Hematopoietic multipotent progenitor cell (in vitro differentiated cells): ENCODE data around the gene RALY. TPM values are rescaled to one million over a fixed set of nuclear protein-coding genes. Genes with fewer than 3 reads are reported as not detected.

Experiments
- DNase-seq, 3 donors: peaks; one replicate each; pipeline ENCODE4 v3.0.0-alpha.2; 2011 to 2015; ENCODE audit warnings: low read depth in 2 of 3, low spot score in 2 of 3
- total RNA-seq: library from RNA; depleted of rRNA; stranded (reverse); fragments of >200 nt; gene quantifications from one replicate; pipeline ENCODE4 v1.2.3, GENCODE V29; 2012

RALY gene
- total RNA-seq, 1 donor = 139 TPM

DNA sequence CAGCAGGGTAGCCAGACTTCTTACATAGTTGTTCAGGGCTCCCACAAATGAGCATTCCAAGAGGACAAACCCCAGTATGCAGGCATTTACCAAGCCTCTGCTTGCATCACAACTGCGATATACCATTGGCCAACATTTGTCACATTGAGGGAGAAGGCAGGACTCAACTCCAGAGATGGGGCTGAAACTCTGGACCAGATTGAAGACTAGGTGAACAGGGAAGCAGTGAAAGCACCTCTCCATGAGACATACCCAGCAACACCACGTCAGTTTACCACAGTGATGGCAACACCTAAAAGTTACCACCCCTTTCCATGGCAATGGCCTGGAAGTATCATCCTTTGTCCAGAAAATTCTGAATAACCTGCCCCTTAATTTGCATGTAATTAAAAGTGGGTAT lies 7.9 kb upstream of the RALY start:
- DNase-seq = no peak

- DNase-seq = no peak
These were observed 7.0 kb upstream of the RALY start for GRCh38 chr20:33986560-33987216.

DNA sequence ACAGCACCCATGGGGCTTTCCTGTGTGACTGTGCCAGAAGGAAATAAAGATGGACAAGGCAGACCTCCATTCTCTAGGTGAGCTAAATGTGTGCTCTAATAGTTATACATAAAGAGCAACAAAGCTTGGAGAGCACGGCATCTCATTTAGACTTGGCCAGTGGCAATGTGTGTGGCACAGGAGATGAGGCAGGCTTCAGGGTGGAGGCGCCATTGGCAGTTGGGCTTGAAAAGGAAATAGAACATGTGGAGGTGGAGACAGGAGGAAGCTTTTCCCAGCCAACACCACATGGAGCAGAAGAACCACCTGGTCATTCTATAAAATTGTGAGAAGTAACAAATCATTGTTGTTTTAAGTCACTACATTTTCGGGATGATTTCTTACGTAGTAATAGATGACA lies 3.6 kb upstream of the RALY start:
- DNase-seq = no peak

DNA sequence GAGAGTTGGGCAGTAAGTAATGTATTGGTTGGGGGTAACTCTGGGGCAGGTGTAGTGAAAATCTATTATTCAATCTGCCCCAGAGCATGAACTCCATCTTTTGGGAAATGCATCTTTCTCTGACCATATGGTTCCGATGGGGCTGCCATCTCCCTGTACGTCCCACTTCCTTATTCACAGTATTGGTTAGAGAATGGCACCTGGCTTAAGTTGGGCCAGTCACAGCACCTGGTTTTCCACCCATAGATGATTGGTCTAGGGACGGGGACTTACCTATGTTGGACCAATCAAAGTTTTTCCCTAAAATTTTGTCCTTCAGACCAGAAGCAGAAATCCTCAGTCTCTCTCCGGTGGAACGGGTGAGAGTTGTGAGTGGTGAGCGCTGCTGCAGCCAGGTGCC lies 2.2 kb upstream of the RALY start:
- no peak for DNase-seq

DNA sequence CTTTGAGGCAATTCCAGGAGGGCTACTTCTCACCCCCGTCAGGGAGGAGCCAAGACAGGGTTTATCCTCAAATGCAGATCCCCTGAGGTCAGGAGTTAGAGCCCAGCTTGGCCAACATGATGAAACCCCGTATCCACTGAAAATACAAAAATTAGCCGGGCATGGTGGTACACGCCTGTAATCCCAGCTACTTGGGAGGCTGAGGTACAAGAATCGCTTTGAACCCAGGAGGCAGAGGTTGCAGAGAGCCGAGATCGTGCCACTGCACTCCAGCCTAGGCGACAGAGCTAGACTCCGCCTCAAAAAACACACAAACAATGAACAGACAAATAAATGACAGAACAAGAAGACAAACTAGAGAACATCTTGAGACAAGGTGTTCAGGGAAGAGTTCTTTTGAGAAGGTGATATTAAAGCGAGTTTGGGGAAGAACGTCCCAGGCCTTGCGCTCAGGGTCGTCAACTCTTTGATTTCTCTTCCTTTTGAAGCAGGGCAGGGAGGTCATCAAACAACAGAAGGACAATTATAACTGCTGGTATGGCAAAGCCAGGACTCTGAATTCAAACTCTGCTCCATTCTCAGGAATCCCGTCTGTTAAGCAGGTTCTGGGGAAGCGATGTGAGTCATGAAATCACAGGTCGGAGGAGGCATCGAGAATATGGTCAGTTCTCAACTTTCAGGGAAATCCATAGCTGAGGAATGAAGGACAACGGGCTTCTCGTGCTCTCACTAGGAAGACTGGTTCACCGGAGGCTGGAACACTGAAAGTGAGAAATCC lies 1.4 kb upstream of the RALY start:
- DNase-seq = no peak

DNA sequence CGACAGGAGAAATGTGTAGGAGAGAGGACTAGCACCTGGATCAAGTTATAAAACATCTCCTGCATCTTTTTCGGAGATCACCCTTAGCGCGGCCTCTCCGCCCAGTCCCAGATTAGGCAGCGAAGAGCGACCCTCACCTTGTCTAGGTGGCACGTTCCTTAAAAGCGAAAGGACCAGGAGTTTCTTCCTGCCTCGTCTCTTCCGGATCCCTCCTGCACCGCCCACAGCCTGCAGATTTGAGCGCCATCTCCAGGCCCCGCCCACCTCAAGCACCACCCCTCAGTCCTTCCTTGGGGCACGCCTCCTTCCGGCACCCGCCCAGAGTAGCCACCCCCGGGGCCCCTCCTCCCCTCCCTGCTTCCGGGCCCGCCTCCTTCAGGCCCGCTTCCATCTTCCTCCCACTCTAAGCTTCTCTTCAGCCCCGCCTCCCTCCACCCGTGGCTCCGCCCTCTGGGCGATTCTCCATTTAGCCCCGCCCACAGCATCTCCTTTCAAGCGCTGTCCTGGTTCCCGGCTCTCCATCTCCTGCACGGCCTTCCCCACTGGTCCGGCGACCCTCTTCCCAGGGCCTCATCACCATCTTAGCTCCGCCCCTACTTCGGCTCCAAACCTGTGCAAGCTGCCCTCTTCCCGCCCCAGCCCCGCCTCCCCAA lies 662 bp upstream of the RALY start:
- DNase-seq = peak; percentile 94 to 99 (median 98)

- DNase-seq = peak; percentile 45 to 84 (median 73)
These were observed 657 bp downstream of the RALY start for GRCh38 chr20:33994222-33994913.

DNA sequence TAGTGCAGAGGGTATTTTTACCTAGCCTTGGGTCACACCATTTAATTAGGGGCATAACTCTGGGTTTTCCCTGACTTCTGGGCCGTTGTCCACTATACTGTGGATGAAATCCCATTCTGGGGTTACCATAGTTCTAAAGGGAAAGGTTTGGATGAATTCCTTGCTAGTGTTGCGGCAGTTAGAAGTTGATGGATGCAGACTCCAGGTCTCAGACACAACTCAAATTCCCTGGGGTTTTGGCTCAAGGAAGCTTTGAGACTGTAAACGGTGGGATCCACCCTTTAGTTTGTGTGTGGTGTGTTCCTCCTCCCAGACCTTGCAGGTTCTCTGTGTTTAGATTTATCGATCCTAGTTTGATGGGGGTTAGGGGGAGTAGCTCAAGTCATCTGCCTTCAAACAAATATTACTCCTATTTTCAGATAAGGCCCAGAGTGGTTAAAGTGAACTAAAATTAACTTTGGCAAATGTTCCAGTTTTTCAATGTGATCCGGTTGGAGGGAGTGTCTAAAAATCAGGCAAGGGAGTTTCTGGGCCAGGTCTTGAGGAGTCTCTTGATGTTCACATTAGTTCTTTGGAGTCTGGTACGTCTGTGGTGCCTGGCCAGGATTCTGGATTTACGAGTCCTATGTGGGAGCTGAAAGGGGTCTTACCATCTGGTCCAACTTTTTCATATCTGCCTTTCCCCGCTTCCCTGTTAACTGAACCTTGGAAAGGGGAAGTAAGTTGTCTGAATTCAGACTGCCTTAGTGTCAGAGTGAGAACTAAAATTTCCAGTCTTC lies 1.5 kb downstream of the RALY start:
- DNase-seq = peak in 1 of 3 donors; percentile 20

DNA sequence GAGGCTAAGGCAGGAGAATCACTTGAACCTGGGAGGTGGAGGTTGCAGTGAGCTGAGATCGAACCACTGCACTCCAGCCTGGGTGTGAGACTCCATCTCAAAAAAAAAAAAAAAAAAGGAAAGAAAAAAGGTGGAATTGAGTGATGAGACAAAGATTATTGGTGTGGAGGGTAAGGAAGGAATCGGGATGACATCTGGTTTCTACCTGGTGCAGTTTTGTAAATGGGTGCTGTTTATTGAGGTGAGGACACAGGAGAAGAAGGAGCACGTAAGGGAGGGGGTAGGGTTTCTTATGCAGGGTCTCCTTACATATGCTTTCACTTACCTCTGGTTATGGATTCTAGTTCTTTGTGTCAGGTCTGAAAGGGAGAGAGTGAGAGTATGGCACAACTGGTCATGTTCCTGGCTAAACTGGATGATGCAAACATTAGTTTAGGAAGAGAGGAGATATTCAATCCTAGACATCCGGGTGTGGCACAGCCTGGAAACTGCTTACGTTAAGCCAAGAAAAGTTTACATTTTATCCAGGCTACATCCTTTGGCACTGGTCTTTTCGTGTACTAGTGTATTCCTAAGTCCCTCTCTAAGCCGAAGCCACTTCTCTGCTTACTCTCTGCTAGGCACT lies 5.4 kb downstream of the RALY start:
- DNase-seq = no peak

GRCh38 chr20:34001378-34001777 lies 7.7 kb downstream of the RALY start:
- no peak for DNase-seq

GRCh38 chr20:34004227-34004626 lies 10.5 kb downstream of the RALY start:
- no peak for DNase-seq

DNA sequence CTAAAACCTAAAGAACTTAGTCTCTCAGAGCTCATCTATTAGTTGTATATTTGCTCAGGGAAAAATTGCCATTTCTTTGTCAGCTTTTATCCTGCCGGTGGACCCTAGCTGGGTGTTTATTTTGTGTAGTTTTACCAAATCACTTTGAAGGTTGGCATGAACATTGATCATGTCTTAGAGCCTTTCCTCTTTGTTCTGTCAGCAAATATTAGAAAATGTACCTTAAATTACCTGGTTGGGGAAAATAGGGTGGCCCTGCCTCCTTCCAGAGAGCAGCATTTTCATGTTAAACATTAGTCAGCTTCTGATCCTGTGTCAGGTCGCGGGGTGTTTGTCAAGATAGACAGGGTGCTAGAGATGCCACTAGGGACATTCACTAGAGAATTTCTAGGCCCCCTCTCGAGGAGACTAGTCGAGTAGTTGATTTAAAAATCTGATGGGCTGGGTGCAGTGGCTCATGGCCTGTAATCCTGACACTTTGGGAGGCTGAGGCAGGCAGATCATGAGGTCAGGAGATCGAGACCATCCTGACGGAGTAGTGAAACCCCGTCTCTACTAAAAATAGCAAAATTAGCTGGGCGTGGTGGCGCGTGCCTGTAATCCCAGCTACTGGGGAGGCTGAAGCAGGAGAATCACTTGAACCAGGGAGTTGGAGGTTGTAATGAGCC lies 11.2 kb downstream of the RALY start:
- DNase-seq = no peak

GRCh38 chr20:34006619-34007018 lies 12.9 kb downstream of the RALY start:
- DNase-seq = no peak

DNA sequence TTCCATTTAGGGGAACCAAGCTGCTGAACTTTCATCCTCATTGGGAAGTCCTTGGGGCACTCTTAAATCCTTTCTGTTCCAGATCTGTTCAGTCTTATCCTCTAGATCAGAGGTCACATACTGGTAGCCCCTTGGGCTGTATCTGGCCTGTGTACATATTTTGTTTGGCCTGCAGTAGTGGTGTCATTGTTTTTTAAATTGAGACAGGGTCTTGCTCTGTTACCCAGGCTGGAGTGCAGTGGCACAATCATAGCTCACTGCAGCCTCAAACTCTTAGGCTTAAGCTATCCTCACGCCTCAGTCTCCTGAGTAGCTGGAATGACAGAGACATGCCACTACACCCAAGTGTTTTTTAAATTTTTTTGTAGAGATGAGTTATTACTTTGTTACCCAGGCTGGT lies 14.8 kb downstream of the RALY start:
- no peak for DNase-seq

GRCh38 chr20:34010405-34010931 lies 16.8 kb downstream of the RALY start:
- no peak for DNase-seq

DNA sequence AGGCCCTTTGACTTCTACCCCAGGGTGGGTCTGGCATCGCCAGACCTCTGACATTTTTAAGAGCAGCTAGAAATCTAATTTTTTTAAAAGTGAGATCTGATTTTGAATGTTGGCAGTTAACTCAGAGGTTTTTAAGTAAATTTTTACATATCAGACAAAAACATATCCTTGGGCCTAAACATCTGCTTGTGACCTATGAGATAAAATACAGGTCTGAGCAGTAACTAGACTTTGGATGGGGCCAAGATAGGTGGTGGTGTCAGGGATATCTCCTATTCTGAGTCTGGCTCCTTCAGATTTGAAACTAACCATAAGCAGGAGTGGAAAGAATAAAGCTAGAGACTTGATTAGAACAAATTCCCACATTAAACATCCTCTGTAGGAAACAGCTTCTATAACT lies 17.6 kb downstream of the RALY start:
- no peak for DNase-seq

DNA sequence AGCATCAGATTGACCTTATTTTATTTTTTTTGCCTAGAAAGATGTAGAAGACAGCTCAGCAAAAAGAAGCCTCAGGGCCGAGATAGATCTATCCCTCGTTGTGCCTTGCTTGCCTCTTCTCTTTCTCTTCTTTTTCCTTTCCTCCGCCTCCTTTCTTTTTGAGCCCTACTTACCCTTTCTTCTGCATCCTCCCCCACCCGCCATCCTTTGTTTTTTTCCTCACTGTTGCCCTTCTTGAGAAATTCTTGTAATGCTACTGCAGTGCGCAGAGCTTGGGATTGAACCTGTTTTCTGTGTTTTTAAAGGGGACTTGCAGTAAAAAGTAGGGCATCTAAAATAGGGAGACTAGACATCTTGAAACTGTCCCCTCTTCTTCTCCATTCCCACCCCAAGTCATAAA lies 18.6 kb downstream of the RALY start:
- no peak for DNase-seq

- no peak for DNase-seq
These were observed 19.0 kb downstream of the RALY start for GRCh38 chr20:34012735-34013134.

GRCh38 chr20:34013554-34013953 lies 19.8 kb downstream of the RALY start:
- no peak for DNase-seq
